Natural killer cell (primary cell): ENCODE results near the gene NFYC. TPM values are rescaled to one million over a fixed set of nuclear protein-coding genes. Genes with fewer than 3 reads are reported as not detected.

Source experiments
- ATAC-seq, 3 donors: fragments of 150-1000 bp in 2 of 3; fragments of 200-7000 bp in 1 of 3; cut with Tn5 transposase; 1 replicate in 1 of 3; 2 replicates in 2 of 3; pipeline ENCODE4 v1.10.0; 2021; ENCODE audit warnings: mild to moderate bottlenecking in 2 of 3, moderate library complexity in 2 of 3
- DNase-seq, 2 donors: peaks; one replicate each; pipeline versions ENCODE4 v3.0.0 to v3.0.0-alpha.2; 2013 to 2021; ENCODE audit warnings: mixed read lengths in 1 of 2
- H3K27ac ChIP-seq: one replicate; pipeline ENCODE4 v1.5.1; 2013; ENCODE audit warnings: mild to moderate bottlenecking, low read length
- H3K27me3 ChIP-seq: one replicate; pipeline ENCODE4 v1.6.1; 2013; ENCODE audit warnings: low read length; ENCODE audit not compliant: control insufficient read depth, insufficient read depth
- H3K36me3 ChIP-seq: one replicate; pipeline ENCODE4 v1.6.1; 2013; ENCODE audit warnings: low read length; ENCODE audit not compliant: control insufficient read depth, insufficient read depth
- H3K4me1 ChIP-seq: one replicate; pipeline ENCODE4 v1.6.1; 2013; ENCODE audit warnings: low read length; ENCODE audit not compliant: control insufficient read depth, insufficient read depth
- H3K4me3 ChIP-seq: one replicate; pipeline ENCODE4 v1.5.1; 2013; ENCODE audit warnings: low read length
- H3K9me3 ChIP-seq: one replicate; pipeline ENCODE4 v1.6.1; 2013; ENCODE audit warnings: low read length; ENCODE audit not compliant: control insufficient read depth, insufficient read depth
- H3K27ac Mint-ChIP-seq, 2 donors: one replicate each; pipeline ENCODE4 v1.8.0; 2022; ENCODE audit warnings: mild to moderate bottlenecking in 2 of 2, mixed read lengths in 2 of 2, moderate library complexity in 1 of 2
- H3K27me3 Mint-ChIP-seq, 2 donors: one replicate each; pipeline ENCODE4 v1.8.0; 2022; ENCODE audit warnings: low read depth in 2 of 2, mixed read lengths in 2 of 2
- H3K36me3 Mint-ChIP-seq: one replicate; pipeline ENCODE4 v1.8.0; 2022; ENCODE audit warnings: mixed read lengths
- H3K4me1 Mint-ChIP-seq, 2 donors: one replicate each; pipeline ENCODE4 v1.8.0; 2022; ENCODE audit warnings: mixed read lengths in 2 of 2
- H3K4me3 Mint-ChIP-seq: one replicate; pipeline ENCODE4 v1.8.0; 2022; ENCODE audit warnings: mild to moderate bottlenecking, moderate library complexity, mixed read lengths
- H3K9me3 Mint-ChIP-seq, 2 donors: one replicate each; pipeline ENCODE4 v1.8.0; 2022; ENCODE audit warnings: mixed read lengths in 2 of 2
- CTCF ChIP-seq: fragments of 200-600 bp; IDR thresholded peaks from one replicate; pipeline ENCODE4 v1.8.0; 2022; ENCODE audit warnings: antibody characterized with exemption
- WGBS: methylation state at CpG from one replicate; pipeline ENCODE4 v1.1.7; 2013; ENCODE audit warnings: missing lambda C conversion rate; ENCODE audit not compliant: insufficient coverage; 5-methylcytosine and 5-hydroxymethylcytosine counted together
- intact Hi-C: fragments of 100-400 bp; cut with micrococcal nuclease; formaldehyde crosslinking; loops from one replicate; pipeline ENCODE4 v1.14.2; 2022
- total RNA-seq, 4 donors: library from RNA; stranded (reverse); fragments of 120-200 nt in 1 of 4; gene quantifications; one replicate each; pipeline versions ENCODE4 v1.2.3 to v1.2.4, GENCODE V29; 2013 to 2022

Gene NFYC
- total RNA-seq, 3 donors from 2014 or later (not counting 1 experiment from before 2014, with no cell fraction given): 38.7 to 60.4 (median 48.5) TPM

GRCh38 chr1:40708750-40709099 lies 17.2 kb downstream of the NFYC start:
- H3K9me3 Mint-ChIP-seq: no peaks in the 10 kb centered on the region
- TF ChIP-seq CTCF: no peak
- peak overlapping the region; percentile 97 for H3K27ac Mint-ChIP-seq
- WGBS: 3% methylated on average over 3 of the region's 3 CpGs
- Histone ChIP-seq H3K27me3 (no peaks in the 10 kb centered on the region), H3K4me1 (peaks cover 18% of the 10 kb centered on the region), H3K36me3 (no peaks in the 10 kb centered on the region), H3K4me3 (peak overlapping the region; percentile 62), H3K9me3 (no peaks in the 10 kb centered on the region), H3K27ac (peak overlapping the region; percentile 76)
- H3K27me3 Mint-ChIP-seq: no peaks in the 10 kb centered on the region
- ATAC-seq (peak; percentile 76 to 87 (median 77)), DNase-seq (no peak)
- H3K4me3 Mint-ChIP-seq: peak overlapping the region; percentile 99
- intact Hi-C loops: loop anchor here (1.0 kb wide), 1 partner anchor 16 kb away; no protein-coding TSS in a partner anchor
- no peaks in the 10 kb centered on the region for H3K36me3 Mint-ChIP-seq
- peaks cover 55 to 65% of the 10 kb centered on the region in 2 donors for H3K4me1 Mint-ChIP-seq

GRCh38 chr1:40709100-40709801 lies 17.7 kb downstream of the NFYC start:
- ATAC-seq (peak; percentile 91 to 96 (median 94)), DNase-seq (peak; percentile 60 to 93)
- peaks cover 18% of the 10 kb centered on the region for H3K4me1 ChIP-seq
- H3K36me3 Mint-ChIP-seq: no peaks in the 10 kb centered on the region
- peak overlapping the region; percentile 76 for H3K27ac ChIP-seq
- H3K4me1 Mint-ChIP-seq: peaks cover 54 to 62% of the 10 kb centered on the region in 2 donors
- peak overlapping the region; percentile 99 for H3K4me3 Mint-ChIP-seq
- no peaks in the 10 kb centered on the region for H3K9me3 Mint-ChIP-seq
- intact Hi-C loops: loop anchor here (1.0 kb wide), 1 partner anchor 17 kb away; no protein-coding TSS in a partner anchor
- peak overlapping the region; percentile 62 for H3K4me3 ChIP-seq
- 5% methylated on average over 10 of the region's 10 CpGs for WGBS
- no peaks in the 10 kb centered on the region for H3K36me3 ChIP-seq
- peak overlapping the region; percentile 97 for H3K27ac Mint-ChIP-seq
- H3K27me3 ChIP-seq: no peaks in the 10 kb centered on the region
- no peak for TF ChIP-seq CTCF
- H3K9me3 ChIP-seq: no peaks in the 10 kb centered on the region
- no peaks in the 10 kb centered on the region for H3K27me3 Mint-ChIP-seq

- H3K36me3 Mint-ChIP-seq: no peaks in the 10 kb centered on the region
- peak overlapping the region; percentile 62 for H3K4me3 ChIP-seq
- peak overlapping the region; percentile 99 for H3K4me3 Mint-ChIP-seq
- DNase-seq: no peak
- whole genome bisulfite sequencing: 27% methylated on average over 2 of the region's 3 CpGs
- intact Hi-C loops: loop anchor here (1.0 kb wide), 1 partner anchor 18 kb away; no protein-coding TSS in a partner anchor
- H3K9me3 ChIP-seq: no peaks in the 10 kb centered on the region
- H3K27me3 Mint-ChIP-seq: no peaks in the 10 kb centered on the region
- peak overlapping the region; percentile 76 for H3K27ac ChIP-seq
- ATAC-seq: no peak
- peak overlapping the region; percentile 97 for H3K27ac Mint-ChIP-seq
- H3K4me1 ChIP-seq: peaks cover 18% of the 10 kb centered on the region
- no peaks in the 10 kb centered on the region for H3K27me3 ChIP-seq
- H3K4me1 Mint-ChIP-seq: peaks cover 50 to 57% of the 10 kb centered on the region in 2 donors
- no peak for TF ChIP-seq CTCF
- H3K36me3 ChIP-seq: no peaks in the 10 kb centered on the region
- H3K9me3 Mint-ChIP-seq: no peaks in the 10 kb centered on the region
These were observed 18.3 kb downstream of the NFYC start for GRCh38 chr1:40709802-40710278.
